HCEC 1CT (cell line): Measurements from ENCODE around the gene HDAC4.
"Not testable (repeated sequence)": the region's sequence is repeated elsewhere in the genome, so short reads cannot be mapped to it uniquely, and the experiment has no call there.

Source experiments
- DNase-seq: peaks from one replicate; pipeline ENCODE4 v3.0.0-alpha.2; 2017

Gene HDAC4

GRCh38 chr2:239400596-239401066 is at the start of gene HDAC4:
Gene HDAC4 (minus strand): TSS chr2:239401020. CDS start chr2:239352699, 48,321 bp downstream.
- no peak for DNase-seq

GRCh38 chr2:239449468-239449867 is 48.6 kb upstream of the HDAC4 start:
- DNase-seq = not testable (repeated sequence)

GRCh38 chr2:239445771-239446524 is 45.1 kb upstream of the HDAC4 start:
- DNase-seq = no peak

GRCh38 chr2:239444626-239445577 is 44.1 kb upstream of the HDAC4 start:
- DNase-seq = peak; percentile 9

- peak; percentile 9 for DNase-seq
Measured at GRCh38 chr2:239443666-239444567, 43.1 kb upstream of the HDAC4 start.

DNA sequence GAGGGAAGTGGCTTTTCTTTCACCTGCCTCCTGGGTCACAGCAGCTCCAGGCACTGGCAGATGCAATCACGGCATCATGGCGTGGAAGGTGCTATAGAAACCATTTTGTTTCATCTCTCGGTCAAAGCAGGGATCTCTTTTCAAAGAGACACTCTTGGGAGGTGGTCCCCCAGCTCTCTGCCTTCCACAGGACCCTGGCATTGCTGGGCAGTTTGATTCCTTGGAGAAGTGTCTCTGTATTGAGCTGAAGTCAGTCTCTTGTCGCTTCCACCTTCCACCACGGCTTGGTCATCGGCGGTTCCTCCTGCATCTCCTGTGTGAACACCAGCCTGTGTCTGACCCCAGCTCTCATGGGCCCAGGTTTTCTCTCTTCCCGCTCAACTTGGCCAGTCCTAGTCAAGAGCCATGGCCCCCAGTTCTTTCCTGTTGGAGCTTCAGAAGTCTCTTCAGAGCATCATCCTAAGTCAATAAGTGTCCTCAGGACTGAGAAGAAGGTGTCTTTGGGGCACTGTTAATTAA is 42.3 kb upstream of the HDAC4 start:
- DNase-seq = no peak

- DNase-seq = no peak
Measured at GRCh38 chr2:239442192-239442591, 41.4 kb upstream of the HDAC4 start.

DNA sequence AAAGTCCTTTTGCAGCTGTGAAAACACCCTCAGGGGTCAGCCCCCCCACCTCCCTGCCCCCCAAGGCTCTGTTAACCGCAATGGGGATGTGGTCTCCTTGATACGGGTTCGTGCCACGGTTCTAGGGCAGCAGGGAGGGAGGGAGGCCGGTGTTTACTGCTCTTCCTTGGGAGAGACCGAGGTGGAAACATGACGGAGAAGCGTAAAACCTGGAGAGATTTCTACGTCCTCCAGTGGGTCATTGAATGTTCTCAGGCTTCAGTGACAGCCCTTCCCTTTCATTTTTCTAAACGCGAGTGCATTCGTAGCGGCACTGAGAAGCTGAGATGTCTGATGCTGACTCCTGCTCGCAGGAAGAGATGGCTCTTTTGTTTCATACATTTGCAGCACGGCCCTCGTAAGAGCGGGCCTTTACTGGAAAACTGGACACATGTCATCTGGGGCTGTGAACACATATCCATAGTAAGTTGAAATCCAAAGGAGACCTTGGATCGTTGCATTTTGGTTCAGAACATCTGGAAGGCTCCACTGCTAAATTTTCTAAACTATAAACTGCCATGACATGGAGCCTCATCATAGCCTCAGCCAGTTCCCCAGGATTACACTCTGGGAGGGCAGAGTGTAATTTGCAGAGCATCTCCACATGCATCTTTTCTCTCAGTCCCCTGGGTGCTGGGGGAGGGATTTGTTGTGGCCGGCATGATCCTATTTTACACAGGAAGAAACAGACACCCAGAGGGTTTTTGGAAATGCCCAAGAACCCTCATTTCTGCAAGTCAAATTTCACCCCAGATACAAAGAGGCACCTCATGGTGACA is 40.6 kb upstream of the HDAC4 start:
- DNase-seq = no peak

- DNase-seq = no peak
Measured at GRCh38 chr2:239440511-239440959, 39.7 kb upstream of the HDAC4 start.

DNA sequence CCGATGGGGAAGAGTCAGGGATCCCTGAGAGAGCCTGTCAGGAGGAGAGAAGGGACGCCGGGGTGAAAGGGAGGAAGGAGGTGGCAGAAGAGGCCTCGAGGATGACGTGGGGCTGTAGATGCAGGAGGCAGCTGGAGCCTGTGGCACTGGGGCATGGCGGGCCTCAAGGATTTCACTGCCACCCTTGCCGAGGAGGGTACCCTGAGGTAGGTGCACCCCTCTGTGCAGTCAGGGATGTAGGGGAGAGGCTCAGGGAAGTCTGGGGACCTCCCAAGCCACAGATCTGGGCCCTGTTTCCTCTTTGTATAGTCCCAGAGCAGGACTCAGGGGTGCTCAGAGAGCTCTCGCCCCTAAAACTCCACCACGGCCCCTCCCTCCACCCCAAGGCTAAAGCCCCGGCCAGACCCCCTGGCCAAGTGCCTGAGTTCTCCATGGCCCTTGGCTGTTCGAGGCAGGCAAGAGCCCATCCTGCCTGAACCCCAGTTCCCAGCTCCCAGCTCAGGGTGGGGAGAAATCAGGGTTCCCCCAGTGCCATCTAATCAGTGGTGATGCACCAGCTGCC is 39.0 kb upstream of the HDAC4 start:
- no peak for DNase-seq

GRCh38 chr2:239438995-239439753 is 38.4 kb upstream of the HDAC4 start:
- DNase-seq = no peak

DNA sequence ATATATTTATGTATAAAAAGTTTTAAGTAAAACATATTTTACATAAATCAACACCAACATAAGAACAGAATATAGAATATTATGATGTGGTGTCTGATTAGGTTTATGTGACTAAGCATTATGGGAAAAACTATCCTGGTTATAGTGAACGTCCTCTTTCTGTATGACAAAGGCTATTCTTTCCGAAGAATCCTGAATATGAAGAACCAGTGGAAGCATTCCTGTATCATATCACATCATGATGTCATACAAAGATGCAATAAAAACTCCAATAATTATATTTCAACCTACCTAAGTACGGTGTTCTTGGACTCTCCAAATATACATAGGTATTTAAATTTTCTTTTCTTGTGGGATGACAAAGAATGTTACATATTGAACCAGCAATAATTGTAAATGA is 37.5 kb upstream of the HDAC4 start:
- no peak for DNase-seq

DNA sequence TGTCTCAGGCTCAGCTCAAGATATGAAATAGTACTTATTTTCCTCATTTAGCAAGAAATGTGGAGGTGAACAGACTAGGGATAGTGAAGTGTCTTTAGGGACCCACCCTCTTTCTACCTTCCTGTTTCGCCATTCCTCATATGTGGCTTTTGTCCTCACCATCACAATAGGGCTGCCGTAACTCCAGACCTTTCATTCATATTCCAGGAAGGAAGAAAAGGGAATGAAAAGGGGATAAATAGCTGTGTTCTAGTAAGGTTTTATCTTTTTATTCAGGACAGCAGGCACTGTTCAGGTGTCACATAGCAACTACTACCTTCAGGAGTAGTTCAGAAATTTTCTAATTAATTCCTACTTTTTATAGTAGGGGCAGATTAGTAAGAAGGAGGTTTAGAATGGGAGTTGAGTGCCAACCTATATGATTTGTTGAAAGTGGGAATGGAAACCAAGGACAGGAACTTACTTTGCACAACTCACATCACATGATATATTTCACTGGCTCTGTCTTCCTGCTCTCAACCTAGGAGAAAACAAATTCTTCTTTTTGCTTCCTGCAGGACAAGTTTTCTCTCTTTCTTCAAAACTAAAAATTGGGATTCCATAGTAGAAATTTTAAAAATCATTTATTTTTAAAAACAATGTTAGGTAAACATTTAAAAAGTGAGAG is 36.0 kb upstream of the HDAC4 start:
- DNase-seq = no peak

- DNase-seq = no peak
Measured at GRCh38 chr2:239436076-239436475, 35.3 kb upstream of the HDAC4 start.

DNA sequence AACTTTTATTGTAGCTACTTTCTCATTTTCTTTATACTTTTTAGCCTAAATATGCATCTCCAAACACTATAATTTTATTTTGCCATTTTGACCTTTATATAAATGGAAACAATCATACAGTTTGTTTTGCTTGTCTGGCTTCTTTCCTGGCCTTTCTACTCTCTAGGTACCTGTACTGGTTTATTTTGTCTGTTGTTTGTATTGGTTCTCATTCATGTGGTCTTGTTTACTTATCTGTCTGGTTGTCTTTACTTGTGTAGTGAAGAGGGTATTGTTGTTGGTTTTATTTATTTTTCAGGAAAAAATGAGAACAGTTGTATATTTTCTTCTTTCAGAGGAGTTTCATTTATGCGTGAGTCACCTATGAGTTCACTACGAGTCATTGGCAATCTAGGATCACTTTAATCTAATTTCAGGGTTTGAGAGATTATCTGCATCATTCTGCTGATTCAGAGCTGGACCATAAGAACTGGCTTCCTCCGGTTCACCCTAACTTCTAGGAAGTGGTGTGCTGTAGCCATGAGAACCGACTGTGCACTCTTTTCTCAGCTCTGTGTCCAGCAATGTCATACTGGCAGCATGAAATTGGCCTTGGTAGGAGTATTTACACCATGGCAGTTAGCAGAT is 33.1 kb upstream of the HDAC4 start:
- peak; percentile 68 for DNase-seq

DNA sequence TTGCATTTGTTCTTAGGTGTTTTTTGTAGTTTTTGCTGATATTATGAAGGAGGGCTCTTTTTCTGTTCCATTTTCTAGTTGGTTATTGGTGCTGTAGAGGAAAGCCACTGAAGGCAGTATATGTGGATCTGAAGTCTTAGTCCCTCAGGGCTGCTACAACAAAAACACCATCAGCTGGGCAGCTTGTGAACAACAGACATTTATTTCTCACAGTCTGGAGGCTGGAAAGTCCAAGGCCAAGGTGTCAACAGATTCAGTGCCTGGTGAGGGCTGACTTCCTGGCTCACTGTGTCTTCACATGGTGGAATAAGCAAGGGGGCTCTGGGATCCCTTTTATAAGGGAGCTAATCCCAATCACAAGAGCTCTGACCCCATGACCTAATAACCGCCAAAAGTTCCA is 31.4 kb upstream of the HDAC4 start:
- DNase-seq = no peak

DNA sequence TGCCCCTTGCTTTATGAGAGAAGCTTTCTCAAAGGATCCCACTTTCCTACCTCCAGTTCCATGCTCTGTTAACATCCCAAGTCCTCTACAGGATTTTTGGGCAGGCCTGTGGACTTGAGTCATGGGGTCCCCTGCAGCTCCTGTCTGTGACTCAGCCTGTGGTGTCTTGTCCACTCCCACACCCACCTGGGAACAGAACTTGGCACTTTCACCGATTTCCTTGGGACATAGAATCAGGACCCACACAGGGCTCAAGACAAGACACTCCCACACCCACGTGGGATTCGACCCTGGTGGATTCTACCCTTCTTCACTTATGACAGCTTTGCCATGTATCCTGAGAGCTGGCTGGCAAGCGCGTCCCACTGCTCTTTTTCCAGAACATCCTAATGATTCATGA is 30.7 kb upstream of the HDAC4 start:
- DNase-seq = no peak

GRCh38 chr2:239429473-239430350 is 28.9 kb upstream of the HDAC4 start:
- DNase-seq = peak; percentile 39
